Activated naive CD4-positive, alpha-beta T cell treated with anti-CD3 and anti-CD28 coated beads, Interleukin-2, amount 50 U/mL, for 24 hours (primary cell): ENCODE results near the gene MCF2L.

Experiments
- H3K27ac Mint-ChIP-seq: one replicate; pipeline ENCODE4 v1.8.0; 2021; ENCODE audit warnings: mild to moderate bottlenecking, mixed read lengths
- H3K27me3 Mint-ChIP-seq: one replicate; pipeline ENCODE4 v1.8.0; 2021; ENCODE audit warnings: mixed read lengths
- H3K36me3 Mint-ChIP-seq: one replicate; pipeline ENCODE4 v1.8.0; 2021; ENCODE audit warnings: mixed read lengths
- H3K4me1 Mint-ChIP-seq: one replicate; pipeline ENCODE4 v1.8.0; 2021; ENCODE audit warnings: mixed read lengths
- H3K4me3 Mint-ChIP-seq: one replicate; pipeline ENCODE4 v1.8.0; 2021; ENCODE audit warnings: mild to moderate bottlenecking, mixed read lengths
- H3K9me3 Mint-ChIP-seq: one replicate; pipeline ENCODE4 v1.8.0; 2021; ENCODE audit warnings: mixed read lengths

Gene MCF2L

DNA sequence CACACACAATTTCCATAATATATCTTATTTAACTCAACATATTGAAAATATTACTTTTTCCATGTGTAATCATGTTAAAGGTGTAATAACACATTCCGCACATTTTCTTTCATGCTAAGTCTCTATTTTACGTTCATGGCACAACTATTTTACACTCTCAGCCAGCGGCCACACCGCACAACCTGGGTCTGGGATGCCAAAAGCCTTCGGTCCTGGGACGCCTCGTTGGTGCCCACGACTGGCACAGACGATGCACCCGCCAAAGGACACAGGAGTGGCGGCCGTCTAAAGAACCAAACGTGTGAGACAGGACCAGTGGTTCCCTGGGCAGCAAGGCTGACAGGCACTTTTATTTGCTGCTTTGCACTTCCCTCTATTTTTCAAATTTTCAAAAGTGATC, 179.4 kb downstream of the MCF2L start:
- no peaks in the 10 kb centered on the region for H3K27me3 Mint-ChIP-seq
- H3K4me3 Mint-ChIP-seq: no peak overlapping the region
- H3K36me3 Mint-ChIP-seq: no peaks in the 10 kb centered on the region
- no peak overlapping the region for H3K27ac Mint-ChIP-seq
- H3K4me1 Mint-ChIP-seq: peaks cover 16% of the 10 kb centered on the region
- no peaks in the 10 kb centered on the region for H3K9me3 Mint-ChIP-seq

DNA sequence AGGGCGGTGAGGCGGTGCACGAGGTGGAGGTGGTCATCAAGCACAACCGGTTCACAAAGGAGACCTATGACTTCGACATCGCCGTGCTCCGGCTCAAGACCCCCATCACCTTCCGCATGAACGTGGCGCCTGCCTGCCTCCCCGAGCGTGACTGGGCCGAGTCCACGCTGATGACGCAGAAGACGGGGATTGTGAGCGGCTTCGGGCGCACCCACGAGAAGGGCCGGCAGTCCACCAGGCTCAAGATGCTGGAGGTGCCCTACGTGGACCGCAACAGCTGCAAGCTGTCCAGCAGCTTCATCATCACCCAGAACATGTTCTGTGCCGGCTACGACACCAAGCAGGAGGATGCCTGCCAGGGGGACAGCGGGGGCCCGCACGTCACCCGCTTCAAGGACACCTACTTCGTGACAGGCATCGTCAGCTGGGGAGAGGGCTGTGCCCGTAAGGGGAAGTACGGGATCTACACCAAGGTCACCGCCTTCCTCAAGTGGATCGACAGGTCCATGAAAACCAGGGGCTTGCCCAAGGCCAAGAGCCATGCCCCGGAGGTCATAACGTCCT, 180.0 kb downstream of the MCF2L start:
- H3K36me3 Mint-ChIP-seq: no peaks in the 10 kb centered on the region
- H3K27ac Mint-ChIP-seq: no peak overlapping the region

More for the DNA sequence above, 180.0 kb downstream of the MCF2L start:
- Mint-ChIP-seq H3K4me3 (no peak overlapping the region), H3K27me3 (no peaks in the 10 kb centered on the region), H3K4me1 (peaks cover 16% of the 10 kb centered on the region), H3K9me3 (no peaks in the 10 kb centered on the region)
